Measurements from ENCODE around the gene CCNL1. TPM values are rescaled to one million over a fixed set of nuclear protein-coding genes. Genes with fewer than 3 reads are reported as not detected.

Gene CCNL1
- total RNA-seq: 47.8 and 61.0 TPM in 2 replicates

GRCh38 chr3:157159762-157160657 is at the start of gene CCNL1:
TSS of gene CCNL1 (minus strand) at chr3:157160147. CDS start at chr3:157160094, 53 bp downstream.

Measured in hair follicular keratinocyte (primary cell).